H1 (cell line): ENCODE data around the gene ADNP. TPM values are rescaled to one million over a fixed set of nuclear protein-coding genes. Genes with fewer than 3 reads are reported as not detected.
A peak's percentile ranks its signal among the peaks of the same experiment; 100 is the strongest.

ENCODE experiments used
- BCL11A ChIP-seq, 2 experiments: IDR thresholded peaks; one replicate each; pipeline ENCODE4 v1.6.1; 2011; ENCODE audit warnings: low read depth in 2 of 2, low read length in 2 of 2, mild to moderate bottlenecking in 2 of 2
- CHD7 ChIP-seq: fragments of 300-600 bp; sonication (generic); IDR thresholded peaks from 2 replicates; pipeline ENCODE4 v1.7.1; 2012; ENCODE audit warnings: low read length, moderate library complexity, mild to moderate bottlenecking, inconsistent platforms; ENCODE audit not compliant: insufficient replicate concordance
- CTBP2 ChIP-seq: IDR thresholded peaks from 2 replicates; pipeline ENCODE4 v1.7.0; 2011; ENCODE audit warnings: borderline replicate concordance, mild to moderate bottlenecking, moderate library complexity, mixed read lengths, low read length; ENCODE audit not compliant: insufficient read depth, insufficient read length
- CTCF ChIP-seq, 3 experiments: IDR thresholded peaks; 1 replicate in 2 of 3; 2 replicates in 1 of 3; pipeline versions ENCODE4 v1.5.1 to v1.6.1; 2011; ENCODE audit warnings: low read length in 3 of 3, mild to moderate bottlenecking in 3 of 3, inconsistent platforms in 2 of 3, low read depth in 1 of 3, moderate library complexity in 1 of 3; ENCODE audit not compliant: insufficient read depth in 1 of 3; ENCODE audit errors: control extremely low read depth in 1 of 3
- E2F6 ChIP-seq: IDR thresholded peaks from 2 replicates; pipeline ENCODE4 v1.6.1; 2012; ENCODE audit warnings: inconsistent platforms
- SIRT6 ChIP-seq: IDR thresholded peaks from one replicate; pipeline ENCODE4 v1.7.1; 2012; ENCODE audit warnings: low read length, inconsistent platforms
- SIX5 ChIP-seq: IDR thresholded peaks from 2 replicates; pipeline ENCODE4 v1.6.1; 2011; ENCODE audit warnings: mild to moderate bottlenecking, low read depth, low read length
- polyA plus RNA-seq, 7 experiments: library from polyadenylated mRNA; depleted of rRNA in 3 of 7; stranded (reverse) in 5 of 7; unstranded in 2 of 7; fragments of >200 nt in 5 of 7; fragments of 200-250 nt in 2 of 7; gene quantifications; 1 replicate in 5 of 7; 2 replicates in 1 of 7; 4 replicates in 1 of 7; pipeline versions ENCODE4 v1.2.1 to v1.2.3, GENCODE V29; 2011 to 2013; ENCODE audit warnings: missing spikeins in 2 of 7, mixed read lengths in 2 of 7
- total RNA-seq: library from RNA; stranded (reverse); fragmentation: NEBNext Ultra II Directional; extraction: Animal tissue kit (Norgen Biotek cat#: 25700); gene quantifications from 2 replicates; pipeline ENCODE4 v1.2.1, GENCODE V29; 2021

Gene ADNP
- total and polyA plus RNA-seq, 2 of the 8 experiments (the other 6 are each of a cell fraction or from before 2014, with no cell fraction given), result 31.6 to 123 TPM

- TF ChIP-seq CHD7 (no peak), SIRT6 (no peak), E2F6 (no peak; the same call in 1 of the 2 replicates), CTCF (IDR thresholded peaks at IDR 0.05; ENCODE audit: control extremely low read depth in 1 of 3, insufficient read depth in 1 of 3, low read depth in 1 of 3, low read length in 3 of 3) (no peak), CTBP2 (peak; percentile 49), BCL11A (IDR thresholded peaks at IDR 0.05; ENCODE audit: low read depth in 2 of 2, low read length in 2 of 2) (no peak), SIX5 (peak; percentile 34)
These were observed 60.6 kb downstream of the ADNP start (continued) for GRCh38 chr20:50870561-50871161.
